Kidney (tissue), 14 donors: ENCODE results near the gene GRIA3. TPM values are rescaled to one million over a fixed set of nuclear protein-coding genes. Genes with fewer than 3 reads are reported as not detected.
A peak's percentile ranks its signal among the peaks of the same experiment; 100 is the strongest.

ENCODE experiments used
- DNase-seq, 5 donors: peaks; one replicate each; pipeline ENCODE4 v3.0.0-alpha.2; 2013 to 2020
- FAIRE-seq: peaks from 2 replicates; lab custom pipeline; 2012; peaks lifted over from hg19 to GRCh38; lab: Jason Lieb, UNC
- H3K27ac ChIP-seq, 2 donors: one replicate each; pipeline ENCODE4 v1.7.0; 2013; ENCODE audit warnings: low read depth in 2 of 2, low read length in 2 of 2, inconsistent platforms in 1 of 2
- H3K27me3 ChIP-seq: one replicate; pipeline ENCODE4 v1.7.1; 2013; ENCODE audit warnings: low read length, inconsistent platforms; ENCODE audit not compliant: control insufficient read depth, insufficient read depth
- H3K36me3 ChIP-seq, 3 donors: one replicate each; pipeline versions ENCODE4 v1.7.0 to v1.7.1; 2013; ENCODE audit warnings: low read length in 3 of 3, control low read depth in 1 of 3, inconsistent platforms in 1 of 3; ENCODE audit not compliant: insufficient read depth in 3 of 3, control insufficient read depth in 2 of 3
- H3K4me1 ChIP-seq, 3 donors: one replicate each; pipeline versions ENCODE4 v1.7.0 to v1.7.1; 2013; ENCODE audit warnings: low read length in 3 of 3, inconsistent platforms in 1 of 3, low read depth in 1 of 3; ENCODE audit not compliant: control insufficient read depth in 2 of 3, insufficient read depth in 2 of 3
- H3K4me3 ChIP-seq, 3 donors: one replicate each; pipeline versions ENCODE4 v1.7.0 to v1.8.1; 2013; ENCODE audit warnings: low read length in 3 of 3, control low read depth in 1 of 3, inconsistent platforms in 1 of 3
- H3K9ac ChIP-seq, 3 donors: one replicate each; pipeline versions ENCODE4 v1.7.0 to v1.7.1; 2013; ENCODE audit warnings: low read length in 3 of 3, control low read depth in 1 of 3, inconsistent platforms in 1 of 3
- H3K9me3 ChIP-seq, 3 donors: one replicate each; pipeline versions ENCODE4 v1.7.0 to v1.7.1; 2013; ENCODE audit warnings: low read length in 3 of 3, control low read depth in 1 of 3, inconsistent platforms in 1 of 3; ENCODE audit not compliant: control insufficient read depth in 2 of 3, insufficient read depth in 1 of 3
- intact Hi-C: fragments of 100-400 bp; cut with DNase I; formaldehyde crosslinking; loops from one replicate; pipeline ENCODE4 v1.11.1; 2022
- polyA plus RNA-seq: library from polyadenylated mRNA; stranded (reverse); fragments of 350-450 nt; fragmentation: Illumina TruSeq; extraction: RNeasy Lipid Tissue Mini Kit (QIAGEN cat#74804); gene quantifications from one replicate; pipeline ENCODE4 v1.2.3, GENCODE V29; 2014; ENCODE audit warnings: low read depth, low replicate concordance; ENCODE audit not compliant: insufficient read depth
- total RNA-seq: library from RNA; stranded (reverse); fragmentation: NEBNext Ultra II Directional; extraction: Animal tissue kit (Norgen Biotek cat#: 25700); gene quantifications from one replicate; pipeline ENCODE4 v1.2.1, GENCODE V29; 2021
- TF ChIP-seq, protein P1 (sequence below): IDR thresholded peaks from 3 replicates; pipeline ENCODE4 v1.5.1; 2012; ENCODE audit warnings: mild to moderate bottlenecking, moderate library complexity, borderline replicate concordance; ENCODE audit not compliant: insufficient read depth; ENCODE audit errors: extremely low read depth
- donor health status: control.
- donor health status: control.
- donor health status: control.
- donor health status: control.
- donor health status: control.
- donor health status: DM: yes; HTN: yes; CAD: no.
- donor health status: Normal renal cell carcinoma (clear cell type).

Gene GRIA3
- total and polyA plus RNA-seq, 2 donors from 2014 or later, result 1.4 to 5.8 TPM

DNA sequence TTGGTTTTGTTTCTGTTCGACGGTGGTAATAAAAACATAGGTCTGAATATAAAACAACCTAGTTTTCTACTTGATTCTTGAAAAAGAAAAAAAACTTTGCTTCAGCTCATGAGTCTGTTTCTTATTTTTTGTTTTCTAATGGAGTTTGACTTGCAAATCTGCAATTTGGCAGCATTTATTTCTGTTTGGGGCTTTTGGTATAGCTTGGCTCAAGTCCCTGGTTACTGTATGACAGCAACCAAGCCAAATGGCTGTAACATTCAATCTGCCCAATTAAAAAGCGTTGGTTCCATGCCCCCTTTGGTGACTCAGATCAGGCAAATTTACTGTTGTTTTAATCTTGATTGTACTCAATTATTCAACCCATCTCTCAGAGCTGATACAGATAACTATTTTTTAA, 263.4 kb downstream of the GRIA3 start:
- Histone ChIP-seq H3K9ac (no peak overlapping the region), H3K4me3 (no peak overlapping the region), H3K9me3 (no peaks in the 10 kb centered on the region), H3K4me1 (no peaks in the 10 kb centered on the region), H3K27me3 (no peaks in the 10 kb centered on the region), H3K36me3 (no peaks in the 10 kb centered on the region), H3K27ac (no peak overlapping the region)
- TF ChIP-seq, protein P1, sequence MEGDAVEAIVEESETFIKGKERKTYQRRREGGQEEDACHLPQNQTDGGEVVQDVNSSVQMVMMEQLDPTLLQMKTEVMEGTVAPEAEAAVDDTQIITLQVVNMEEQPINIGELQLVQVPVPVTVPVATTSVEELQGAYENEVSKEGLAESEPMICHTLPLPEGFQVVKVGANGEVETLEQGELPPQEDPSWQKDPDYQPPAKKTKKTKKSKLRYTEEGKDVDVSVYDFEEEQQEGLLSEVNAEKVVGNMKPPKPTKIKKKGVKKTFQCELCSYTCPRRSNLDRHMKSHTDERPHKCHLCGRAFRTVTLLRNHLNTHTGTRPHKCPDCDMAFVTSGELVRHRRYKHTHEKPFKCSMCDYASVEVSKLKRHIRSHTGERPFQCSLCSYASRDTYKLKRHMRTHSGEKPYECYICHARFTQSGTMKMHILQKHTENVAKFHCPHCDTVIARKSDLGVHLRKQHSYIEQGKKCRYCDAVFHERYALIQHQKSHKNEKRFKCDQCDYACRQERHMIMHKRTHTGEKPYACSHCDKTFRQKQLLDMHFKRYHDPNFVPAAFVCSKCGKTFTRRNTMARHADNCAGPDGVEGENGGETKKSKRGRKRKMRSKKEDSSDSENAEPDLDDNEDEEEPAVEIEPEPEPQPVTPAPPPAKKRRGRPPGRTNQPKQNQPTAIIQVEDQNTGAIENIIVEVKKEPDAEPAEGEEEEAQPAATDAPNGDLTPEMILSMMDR, result no peak
- FAIRE-seq (peak; percentile 72), DNase-seq (no peak)
- intact Hi-C loops, result no loop called here

DNA sequence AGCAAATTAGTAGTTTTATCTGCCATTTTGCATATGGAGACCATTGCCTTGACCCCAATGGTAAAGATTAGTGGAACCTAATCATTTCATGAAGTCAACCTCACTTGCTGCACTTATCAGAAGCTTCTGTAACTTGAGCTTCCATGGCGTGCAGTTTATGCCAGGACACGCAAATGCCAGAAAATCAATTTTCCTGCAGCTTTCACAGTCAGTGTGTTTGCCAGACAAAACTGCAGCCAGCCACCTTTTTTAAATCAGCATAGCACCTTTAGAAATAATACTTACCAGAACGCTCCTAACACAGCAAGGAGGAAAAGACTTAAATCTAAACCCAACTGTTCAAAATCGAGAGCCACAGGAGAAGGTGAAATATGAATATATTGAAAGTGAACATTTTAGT, 265.3 kb downstream of the GRIA3 start:
- DNase-seq, result no peak
- intact Hi-C loops, result no loop called here
- no peaks in the 10 kb centered on the region for H3K9me3 ChIP-seq
- H3K27ac ChIP-seq, result no peak overlapping the region
- FAIRE-seq, result no peak
- no peaks in the 10 kb centered on the region for H3K36me3 ChIP-seq
- no peaks in the 10 kb centered on the region for H3K4me1 ChIP-seq
- H3K4me3 ChIP-seq, result no peak overlapping the region
- H3K9ac ChIP-seq, result no peak overlapping the region
- H3K27me3 ChIP-seq, result no peaks in the 10 kb centered on the region
- TF ChIP-seq, protein P1, result no peak

DNA sequence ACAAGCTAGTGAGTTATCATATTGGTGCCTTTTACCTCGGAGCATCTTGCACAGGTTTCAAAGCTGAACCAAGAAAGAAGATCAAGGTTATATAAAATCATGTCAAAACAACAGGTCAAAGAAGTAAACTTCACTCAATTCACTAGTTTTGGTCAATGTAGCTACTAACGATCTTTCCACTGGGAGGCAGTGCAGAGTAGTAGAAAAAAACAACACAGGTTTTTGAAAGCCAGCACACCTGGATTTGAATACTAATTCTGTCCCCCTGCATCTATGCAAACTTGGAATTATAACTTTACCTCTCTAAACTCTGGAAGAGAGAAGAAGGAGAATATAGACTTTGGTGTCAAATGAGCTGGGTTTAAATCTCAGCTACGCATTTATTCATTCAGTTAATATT, 266.1 kb downstream of the GRIA3 start:
- Histone ChIP-seq H3K27me3 (no peaks in the 10 kb centered on the region), H3K9ac (no peak overlapping the region), H3K4me3 (no peak overlapping the region), H3K27ac (no peak overlapping the region), H3K36me3 (no peaks in the 10 kb centered on the region), H3K9me3 (no peaks in the 10 kb centered on the region), H3K4me1 (peaks cover 0 to under 1% (median 0%) of the 10 kb centered on the region in 3 donors)
- intact Hi-C loops, result no loop called here
- TF ChIP-seq, protein P1, result peak; percentile 35
- FAIRE-seq, result peak; percentile 30
- DNase-seq, result peak in 2 of 5 donors; percentile 17
